ENCODE data around the gene SIAH1.
"Not testable (repeated sequence)": the region's sequence is repeated elsewhere in the genome, so short reads cannot be mapped to it uniquely, and the experiment has no call there.

DNA sequence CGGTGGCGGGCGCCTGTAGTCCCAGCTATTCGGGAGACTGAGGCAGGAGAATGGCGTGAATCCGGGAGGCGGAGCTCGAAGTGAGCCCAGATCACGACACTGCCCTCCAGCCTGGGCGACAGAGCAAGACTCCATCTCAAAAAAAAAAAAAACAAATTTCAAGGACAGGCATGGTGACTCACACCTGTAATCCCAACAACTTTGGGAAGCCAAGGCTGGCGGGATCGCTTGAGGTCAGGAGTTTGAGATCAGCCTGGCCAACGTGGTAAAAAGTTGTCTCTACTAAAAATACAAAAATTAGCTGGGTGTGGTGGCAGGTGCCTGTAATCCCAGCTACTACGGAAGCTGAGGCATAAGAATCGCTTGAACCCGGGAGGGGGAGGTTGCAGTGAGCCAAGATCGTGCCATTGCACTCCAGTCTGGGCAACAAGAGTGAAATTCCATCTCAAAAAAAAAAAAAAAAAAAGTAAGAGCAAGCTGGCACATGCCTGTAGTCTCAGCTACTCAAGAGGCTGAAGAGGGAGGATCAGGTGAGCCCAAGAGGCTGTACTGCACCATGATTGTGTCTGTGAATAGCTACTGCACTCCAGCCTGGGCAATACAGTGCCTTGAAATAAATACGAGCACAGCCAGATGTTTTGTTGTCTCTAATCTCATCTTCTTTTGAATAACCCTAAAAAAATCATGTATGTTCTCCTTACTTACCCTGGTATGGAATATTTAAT is 14.4 kb downstream of the SIAH1 start:
- not testable (repeated sequence) for TF ChIP-seq CTCF, POLR2AphosphoS5 (IDR thresholded peaks at IDR 0.05)

Data from stomach (tissue), 4 donors.